GM19193 (cell line): ENCODE results near the gene ADAMTS4.

ENCODE experiments used
- POLR2A ChIP-seq: IDR thresholded peaks from 4 replicates; pipeline ENCODE4 v1.6.1; 2011; ENCODE audit not compliant: insufficient read depth, insufficient read length; ENCODE audit errors: extremely low read depth

The ADAMTS4 gene

DNA sequence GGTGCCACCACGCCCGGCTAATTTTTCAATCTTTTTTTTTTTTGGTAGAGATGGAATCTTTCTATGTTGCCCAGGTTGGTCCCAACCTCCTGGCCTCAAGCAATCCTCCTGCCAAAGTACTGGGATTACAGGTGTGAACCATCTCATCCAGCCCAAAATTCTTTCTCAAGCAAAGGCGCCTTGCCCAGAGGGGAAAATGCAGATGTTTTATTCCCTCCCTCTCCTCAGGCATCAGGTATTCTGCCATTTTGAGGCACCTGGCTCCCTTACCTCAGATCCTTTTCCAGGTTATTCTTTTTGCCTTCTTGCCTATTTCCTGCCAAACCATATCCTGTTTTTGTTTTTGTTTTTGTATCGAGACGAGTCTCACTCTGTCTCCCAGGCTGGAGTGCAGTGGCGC lies 10.5 kb downstream of the ADAMTS4 start:
- no peak for TF ChIP-seq POLR2A

DNA sequence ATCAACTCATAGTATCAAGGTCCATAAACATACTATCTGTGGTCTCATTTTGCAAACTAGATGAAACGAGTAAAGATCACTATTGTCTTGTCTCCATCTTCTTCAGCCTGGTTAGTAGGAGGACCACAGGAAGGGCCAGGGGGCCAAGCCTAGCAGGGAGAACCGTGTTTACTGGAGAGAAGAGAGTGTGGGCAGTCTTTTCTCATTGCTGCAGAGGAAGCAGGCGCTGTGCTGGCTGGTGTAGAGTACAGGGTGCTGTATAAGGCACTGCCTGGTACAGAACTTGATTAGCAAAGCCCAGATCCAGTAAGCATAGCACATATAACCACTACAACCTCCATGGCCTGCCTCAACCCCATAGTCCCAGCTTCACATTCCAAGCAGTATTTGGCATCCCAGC lies 11.5 kb downstream of the ADAMTS4 start:
- TF ChIP-seq POLR2A = no peak

DNA sequence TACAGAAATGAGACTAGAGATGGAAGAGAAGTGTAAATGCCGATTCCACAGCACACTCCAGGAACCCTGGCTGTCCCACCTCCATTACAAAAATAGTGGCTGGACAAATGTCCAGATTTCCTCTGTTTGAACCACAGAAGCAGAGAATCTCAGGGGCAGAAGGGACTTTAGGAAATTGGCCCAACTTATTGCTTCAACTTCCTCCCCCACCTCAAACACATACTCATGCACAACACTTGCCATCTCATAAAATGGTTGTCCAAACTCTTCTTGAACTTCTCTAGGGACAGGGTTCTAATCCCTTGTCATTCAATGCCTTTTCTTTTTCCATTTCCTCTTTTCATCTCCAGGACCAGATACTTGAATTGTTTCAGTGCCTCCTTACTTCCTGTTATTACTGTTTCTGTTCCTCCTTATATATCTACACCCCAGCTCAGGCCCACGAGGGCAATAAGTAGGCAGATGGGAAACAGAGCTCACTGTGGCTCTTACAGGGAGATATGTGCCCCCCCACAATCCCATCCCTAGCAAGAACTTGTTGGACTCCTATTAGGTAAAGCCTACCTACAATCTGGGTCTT lies 13.0 kb downstream of the ADAMTS4 start:
- TF ChIP-seq POLR2A = no peak

DNA sequence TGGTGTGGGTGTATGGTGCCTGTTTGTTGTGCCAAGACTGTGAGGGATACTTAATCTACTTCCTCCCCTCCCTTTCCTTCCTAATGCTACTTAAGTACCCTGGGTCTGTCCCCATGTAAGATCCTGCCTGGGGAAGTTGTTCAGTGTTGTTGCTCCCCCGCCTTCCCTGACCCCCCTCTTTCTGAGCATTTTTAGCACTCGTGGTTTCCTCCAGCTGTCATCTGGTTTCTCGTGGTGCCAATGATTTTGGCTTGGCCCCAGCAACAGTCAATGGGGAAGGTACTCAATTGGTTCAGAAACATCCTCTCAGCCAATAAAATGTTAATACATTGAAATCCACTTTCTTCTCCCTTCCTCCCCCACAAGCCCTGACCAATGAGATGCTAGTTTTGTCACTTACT lies 13.6 kb downstream of the ADAMTS4 start:
- TF ChIP-seq POLR2A = no peak

DNA sequence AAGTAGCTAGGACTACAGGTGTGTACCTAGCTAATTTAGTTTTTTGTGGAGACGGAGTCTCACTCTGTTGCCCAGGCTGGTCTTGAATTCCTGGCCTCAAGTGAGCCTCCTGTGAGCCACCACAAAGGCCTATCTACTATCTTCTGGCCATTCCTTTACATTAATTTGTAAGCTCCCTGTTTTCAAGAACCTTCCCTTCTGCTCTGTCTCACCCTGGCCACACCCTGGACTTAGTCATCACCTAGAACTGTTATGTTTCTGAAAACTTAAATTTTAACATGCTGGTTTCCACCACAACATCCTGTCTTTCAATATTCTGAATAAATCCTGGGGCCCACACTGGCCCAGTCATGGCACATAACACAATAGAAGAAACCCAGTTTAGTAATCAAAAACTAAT lies 16.6 kb downstream of the ADAMTS4 start:
- no peak for TF ChIP-seq POLR2A

DNA sequence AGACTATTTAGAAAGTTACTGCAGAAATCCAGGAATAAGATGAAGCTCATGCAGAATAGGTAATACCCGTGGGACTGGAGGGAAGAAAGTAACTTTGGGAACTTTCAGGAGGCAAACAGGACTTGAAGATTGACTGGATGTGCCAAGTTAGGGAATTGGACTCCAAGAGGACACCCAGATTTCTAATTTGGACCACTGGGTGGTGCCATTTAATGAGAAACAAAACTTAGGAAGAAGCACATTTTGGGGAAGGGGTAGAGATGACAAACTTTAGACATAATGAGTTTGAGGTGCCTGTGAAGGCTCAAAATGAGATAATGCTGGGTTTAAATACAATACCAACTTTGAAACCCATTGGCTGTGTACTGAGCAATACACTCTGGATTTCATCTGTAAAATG lies 18.2 kb downstream of the ADAMTS4 start:
- TF ChIP-seq POLR2A = no peak

DNA sequence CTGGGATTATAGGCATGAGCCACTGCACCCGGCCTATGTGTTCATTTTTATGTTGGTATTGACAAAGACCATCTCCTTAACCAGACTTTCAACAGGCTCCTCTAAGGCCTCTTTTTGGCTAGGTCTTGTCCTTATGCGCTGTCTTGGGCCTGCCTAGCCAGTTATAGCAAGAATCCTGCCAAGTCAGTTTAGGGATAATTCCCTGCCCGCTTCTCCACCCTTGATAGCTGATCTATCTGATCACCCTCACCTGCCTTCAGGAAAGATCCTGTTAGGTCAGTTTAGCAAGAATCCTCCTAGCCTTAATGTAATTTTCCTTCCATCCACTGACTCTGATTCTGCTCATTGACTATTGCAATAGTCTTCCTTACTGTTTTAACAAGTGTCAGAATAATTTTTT lies 19.2 kb downstream of the ADAMTS4 start:
- no peak for TF ChIP-seq POLR2A

DNA sequence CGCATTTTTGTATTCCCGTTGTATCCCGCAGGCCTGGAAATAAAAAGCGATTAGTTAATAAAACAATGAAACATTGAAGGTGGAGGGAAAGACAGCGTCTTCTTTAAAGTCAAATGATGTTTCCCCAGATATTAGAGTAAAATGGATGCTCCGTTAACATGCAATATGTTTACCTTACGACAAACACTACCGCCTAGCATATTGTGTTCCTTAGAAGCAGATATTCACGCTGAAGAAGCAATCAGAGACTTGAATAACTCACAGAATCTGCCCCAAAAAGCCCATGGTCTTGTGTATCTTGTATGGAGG lies 21.0 kb downstream of the ADAMTS4 start:
- no peak for TF ChIP-seq POLR2A

DNA sequence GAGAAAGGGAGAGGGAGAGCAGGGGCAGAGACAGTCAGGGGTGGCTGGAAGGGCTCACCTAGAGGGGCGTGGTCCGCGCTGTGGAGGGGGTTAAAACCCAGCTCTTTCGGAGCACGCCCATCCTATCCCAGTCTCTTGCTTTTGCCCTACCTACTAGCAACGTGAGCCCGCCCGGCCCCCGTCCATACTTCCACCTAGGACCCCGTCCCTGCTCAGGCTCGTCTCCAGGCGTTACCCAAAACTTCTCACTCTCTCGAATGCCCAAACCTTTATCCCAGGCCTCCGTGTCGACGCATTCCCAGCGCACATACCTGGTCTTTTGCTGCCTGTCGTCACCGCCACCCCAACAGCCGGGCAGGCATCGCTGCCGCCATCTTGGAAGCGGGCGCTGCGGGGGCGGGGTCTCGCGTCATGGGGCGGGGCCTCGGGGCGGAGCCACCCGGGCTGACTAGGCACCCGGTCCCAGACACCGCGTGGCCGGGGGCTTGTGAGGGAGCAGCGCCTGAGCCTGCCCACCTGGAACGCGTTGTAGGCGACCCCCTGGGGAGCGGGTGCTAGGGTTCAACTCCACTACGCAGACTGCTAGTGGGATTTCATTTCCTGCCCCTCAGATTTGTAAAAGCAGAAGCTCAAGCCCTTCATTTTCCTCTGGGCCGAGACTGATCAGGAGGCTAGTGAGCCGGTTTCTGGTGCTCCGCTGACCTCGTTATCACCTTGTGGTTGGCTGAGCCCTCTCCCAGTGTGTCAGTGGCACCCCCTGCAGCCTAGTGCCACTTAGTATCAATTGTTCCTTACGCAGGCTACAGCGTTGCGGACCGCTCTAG lies 21.5 kb downstream of the ADAMTS4 start, which contains the start of gene B4GALT3:
Gene B4GALT3 (minus strand): TSS at position 396 of the 824 bp plus-strand sequence. CDS start 1,447 bp downstream, outside the sequence.
- peak; percentile 90 for TF ChIP-seq POLR2A

DNA sequence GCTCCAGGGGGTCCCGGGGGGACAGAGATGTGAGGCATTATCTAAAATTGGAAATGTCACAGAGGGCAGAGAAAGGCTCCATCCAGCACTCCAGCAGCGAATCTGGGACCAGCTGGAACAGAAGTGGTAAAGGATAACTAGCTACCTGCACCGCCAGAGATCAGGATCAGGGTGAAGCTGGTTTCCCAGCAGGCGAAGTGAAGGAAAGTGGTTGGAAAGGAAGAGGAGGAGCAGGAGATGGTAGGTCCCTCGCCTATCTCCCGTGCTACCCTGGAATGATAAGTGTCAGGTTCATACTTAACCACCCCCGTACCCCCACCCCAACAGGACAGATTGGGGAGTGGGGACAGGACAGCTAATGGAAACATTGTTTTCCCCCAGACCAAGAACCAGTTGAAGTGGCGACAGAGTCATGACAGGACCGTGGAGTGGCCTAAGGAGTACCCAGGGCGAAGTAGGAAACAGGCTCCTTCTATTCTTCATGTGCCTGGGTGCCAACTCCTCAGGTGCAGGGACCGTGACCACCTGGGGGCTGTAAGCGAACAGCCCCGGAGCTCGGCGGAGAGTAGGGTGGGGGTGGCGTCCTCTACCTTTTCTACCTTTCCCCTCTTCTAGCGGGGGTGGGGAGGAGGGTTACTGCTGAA lies 22.3 kb downstream of the ADAMTS4 start:
- TF ChIP-seq POLR2A = no peak

DNA sequence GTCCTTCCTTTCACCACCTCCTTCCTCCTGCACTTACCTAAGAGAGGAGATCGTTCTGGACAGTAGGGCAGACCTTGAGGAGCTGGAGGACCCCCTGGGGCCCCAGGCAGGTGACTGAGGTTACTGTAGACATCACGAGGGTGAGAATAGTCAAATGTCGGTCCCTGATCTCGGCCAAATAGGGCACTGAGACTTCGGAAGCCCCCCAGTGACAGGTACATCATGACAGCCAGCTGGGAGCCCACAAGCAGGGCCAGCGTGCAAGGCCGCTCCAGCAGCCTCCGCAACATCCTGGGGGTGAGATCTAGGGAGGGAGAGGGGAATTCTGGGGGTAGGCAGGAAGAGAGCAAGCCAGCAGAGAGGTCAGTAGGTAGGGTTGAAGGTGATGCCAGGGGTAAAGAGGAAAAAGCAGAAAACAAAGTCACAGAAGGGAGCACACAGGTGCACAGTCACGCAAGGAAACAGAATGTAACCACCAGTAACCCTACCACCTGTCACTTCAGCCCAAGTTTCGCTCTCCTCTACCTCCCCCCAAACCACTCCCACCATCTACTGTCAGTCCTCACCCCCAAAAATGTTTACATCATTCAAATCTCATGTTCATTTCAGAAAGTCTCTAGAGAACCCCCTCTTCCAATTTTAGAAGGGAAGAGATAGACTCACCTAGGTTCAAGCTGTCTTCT lies 22.9 kb downstream of the ADAMTS4 start:
- TF ChIP-seq POLR2A = no peak

DNA sequence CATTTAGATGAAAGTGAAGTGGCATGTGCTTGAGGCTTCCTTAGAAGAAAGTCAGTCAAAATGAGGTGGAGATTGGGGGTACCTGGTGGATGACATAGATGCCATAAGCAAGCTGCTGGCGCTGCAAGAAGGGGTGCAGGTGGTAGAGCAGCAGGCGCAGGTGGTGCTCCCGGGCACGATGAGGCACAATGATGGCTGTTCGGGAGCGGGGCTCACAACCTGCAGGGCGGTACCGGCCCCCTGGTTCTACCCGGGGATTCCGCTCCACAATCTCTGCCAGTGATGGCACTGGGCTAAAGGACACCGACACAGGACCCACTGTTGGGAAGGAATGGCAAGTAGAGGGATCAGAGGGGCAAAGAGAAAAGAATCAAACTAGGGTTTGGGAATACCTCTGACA lies 23.9 kb downstream of the ADAMTS4 start:
- TF ChIP-seq POLR2A = no peak

DNA sequence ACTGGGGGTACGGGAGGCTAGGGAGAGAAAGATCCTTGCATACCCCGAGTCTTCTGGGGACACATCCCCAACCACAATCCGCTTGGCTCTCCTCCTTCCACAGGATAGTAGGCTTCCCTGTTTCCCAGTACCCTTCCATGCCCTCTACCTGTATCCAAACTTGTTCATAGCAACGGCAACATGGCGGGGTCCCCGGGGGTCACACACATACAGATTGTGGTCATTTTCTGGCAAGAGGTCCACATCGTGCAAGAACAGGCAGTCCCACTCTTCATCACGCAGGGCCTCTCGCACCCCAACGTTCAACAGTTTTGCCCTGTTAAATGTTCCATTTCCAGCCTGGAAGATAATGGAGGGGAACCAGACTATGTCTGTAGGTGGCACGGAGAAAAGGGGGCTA lies 25.1 kb downstream of the ADAMTS4 start:
- no peak for TF ChIP-seq POLR2A

DNA sequence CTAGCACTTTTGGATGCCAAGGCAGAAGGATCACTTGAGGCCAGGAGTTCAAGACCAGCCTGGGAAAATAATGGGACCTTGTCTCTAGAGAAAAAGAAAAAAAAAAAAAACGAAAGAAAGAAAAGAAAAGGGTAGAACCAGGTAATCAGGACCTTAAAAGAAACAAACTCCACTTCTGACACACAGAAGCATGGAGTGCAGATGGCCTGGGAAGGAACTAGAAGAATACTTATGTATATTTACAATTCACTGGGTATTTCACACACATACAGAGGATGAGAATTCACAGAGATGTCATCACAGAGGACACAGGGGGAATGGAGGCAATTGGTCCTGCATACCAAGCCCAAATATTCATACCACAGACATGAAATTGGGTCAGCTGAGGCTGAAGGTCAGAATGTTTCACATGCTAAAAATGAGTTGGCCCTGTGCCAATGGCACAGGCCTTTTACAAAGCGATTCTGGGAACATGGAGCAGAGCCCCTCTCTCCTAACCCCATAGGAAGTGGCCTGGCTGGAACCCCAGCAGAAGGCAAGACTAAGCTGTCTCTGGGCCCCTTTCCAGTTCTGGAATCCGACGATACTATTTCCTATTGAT lies 26.0 kb downstream of the ADAMTS4 start:
- TF ChIP-seq POLR2A = no peak

DNA sequence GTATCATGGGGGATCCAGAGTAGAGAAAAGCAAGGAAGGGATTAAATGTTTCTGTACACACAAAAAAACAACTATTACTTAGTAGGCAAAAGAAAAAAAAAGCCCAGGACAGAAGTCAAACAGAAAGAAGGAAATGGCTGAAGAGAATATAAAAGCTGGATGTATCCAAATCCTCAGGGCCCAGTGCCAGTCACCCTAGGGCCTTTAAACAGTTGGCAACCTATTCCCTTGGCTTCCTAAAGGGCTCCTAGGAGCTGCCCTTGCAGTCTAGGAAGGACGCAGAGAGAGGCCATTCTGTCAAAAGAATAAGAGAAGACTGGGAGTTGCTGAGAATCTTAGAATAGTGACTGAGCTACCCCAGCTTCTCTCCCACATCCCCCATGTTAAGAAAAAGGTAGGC lies 26.5 kb downstream of the ADAMTS4 start:
- no peak for TF ChIP-seq POLR2A
